HCT116 (cell line): ENCODE measurements around the gene FASN. TPM values are rescaled to one million over a fixed set of nuclear protein-coding genes. Genes with fewer than 3 reads are reported as not detected.

Experiments used
- ATAC-seq: fragments of 200-7000 bp; cut with Tn5 transposase; 2 replicates; pipeline ENCODE4 v1.9.1; 2020; ENCODE audit warnings: mild to moderate bottlenecking, moderate library complexity
- BruUV-seq: library from RNA; stranded (reverse); fragments of 400-500 nt; replicated peaks from 2 replicates; lab custom pipeline; 2021; lab: Mats Ljungman, UMichigan
- CTCF ChIA-PET: fragments of 300-600 bp; sonication (Branson Sonifier 250); formaldehyde crosslinking; loops from one replicate; lab custom pipeline; 2021; ENCODE audit warnings: antibody characterized with exemption; lab: Charles Lee
- POLR2A ChIA-PET: fragments of 300-600, 350-600 bp; sonication (Branson Sonifier 250); formaldehyde crosslinking; loops from one replicate; lab custom pipeline; 2021; ENCODE audit warnings: antibody characterized with exemption; lab: Charles Lee
- RAD21 ChIA-PET, 2 experiments: fragments of 300-600 bp; sonication (Branson Sonifier 250); formaldehyde crosslinking; loops; one replicate each; lab custom pipeline; 2023; ENCODE audit warnings: low total read pairs in 2 of 2; ENCODE audit not compliant: uncharacterized antibody in 2 of 2, unreplicated experiment in 2 of 2, low non-redundant PET in 1 of 2; lab: Charles Lee
- DNase-seq: peaks from one replicate; pipeline ENCODE4 v3.0.0-alpha.2; 2010; ENCODE audit warnings: low read depth, low spot score
- H2AFZ ChIP-seq: fragments of 200-600 bp; shearing (Covaris generic), sonication (generic); 2 replicates; pipeline ENCODE4 v1.6.1; 2017; ENCODE audit warnings: low read depth, mixed run types, mixed read lengths, antibody characterized with exemption, low read length; ENCODE audit not compliant: poor library complexity, severe bottlenecking
- H3K27ac ChIP-seq: 2 replicates; pipeline ENCODE4 v1.5.1; 2012; ENCODE audit warnings: low read depth, low read length
- H3K27me3 ChIP-seq: fragments of 200-600 bp; sonication (generic); 2 replicates; pipeline ENCODE4 v1.6.1; 2016; ENCODE audit warnings: mixed run types, low read length, mixed read lengths; ENCODE audit not compliant: insufficient read depth
- H3K36me3 ChIP-seq, 2 experiments: fragments of 200-500 bp in 1 of 2; fragments of 200-600 bp in 1 of 2; sonication (Bioruptor generic) in 1 of 2; sonication (generic) in 1 of 2; 2 replicates each; pipeline versions ENCODE4 v1.5.1 to v1.6.1; 2014 to 2016; ENCODE audit warnings: low read length in 2 of 2, inconsistent platforms in 1 of 2, mixed read lengths in 1 of 2, mixed run types in 1 of 2; ENCODE audit not compliant: insufficient read depth in 2 of 2, control insufficient read depth in 1 of 2
- H3K4me1 ChIP-seq, 2 experiments: fragments of 200-600 bp in 1 of 2; sonication (generic) in 1 of 2; 2 replicates each; pipeline versions ENCODE4 v1.5.1 to v1.6.1; 2012 to 2017; ENCODE audit warnings: low read length in 2 of 2, inconsistent platforms in 1 of 2, mild to moderate bottlenecking in 1 of 2, mixed read lengths in 1 of 2, mixed run types in 1 of 2, moderate library complexity in 1 of 2; ENCODE audit not compliant: insufficient read depth in 2 of 2, control insufficient read depth in 1 of 2
- H3K4me2 ChIP-seq: fragments of 200-600 bp; sonication (generic); 2 replicates; pipeline ENCODE4 v1.6.1; 2017; ENCODE audit warnings: mixed run types, low read length, mixed read lengths
- H3K4me3 ChIP-seq, 2 experiments: fragments of 200-600 bp in 1 of 2; sonication (generic) in 1 of 2; replicated peaks in 1 of 2; 2 replicates each; pipeline ENCODE4 v1.5.1; 2011 to 2016; ENCODE audit warnings: low read length in 2 of 2, control low read depth in 1 of 2, low read depth in 1 of 2, mild to moderate bottlenecking in 1 of 2, mixed read lengths in 1 of 2, mixed run types in 1 of 2
- H3K79me2 ChIP-seq: fragments of 200-600 bp; sonication (generic); 2 replicates; pipeline ENCODE4 v1.6.1; 2017; ENCODE audit warnings: mild to moderate bottlenecking, mixed run types, low read length, moderate library complexity, mixed read lengths; ENCODE audit not compliant: insufficient read depth
- H3K9ac ChIP-seq: fragments of 200-600 bp; sonication (generic); 2 replicates; pipeline ENCODE4 v1.6.1; 2016; ENCODE audit warnings: low read length, mixed read lengths
- H3K9me2 ChIP-seq: fragments of 200-600 bp; sonication (generic), shearing (Covaris generic); 2 replicates; pipeline ENCODE4 v1.6.1; 2017; ENCODE audit warnings: mixed run types, mild to moderate bottlenecking, moderate library complexity; ENCODE audit not compliant: insufficient read depth
- H3K9me3 ChIP-seq, 2 experiments: fragments of 200-500 bp in 1 of 2; fragments of 200-600 bp in 1 of 2; sonication (Bioruptor generic) in 1 of 2; sonication (generic) in 1 of 2; 2 replicates each; pipeline ENCODE4 v1.6.1; 2014 to 2017; ENCODE audit warnings: low read length in 2 of 2, mixed read lengths in 2 of 2, inconsistent platforms in 1 of 2, low read depth in 1 of 2, mild to moderate bottlenecking in 1 of 2, mixed run types in 1 of 2, moderate library complexity in 1 of 2; ENCODE audit not compliant: control insufficient read depth in 1 of 2, insufficient read depth in 1 of 2
- H4K20me1 ChIP-seq: fragments of 200-600 bp; sonication (generic), shearing (Covaris generic); 2 replicates; pipeline ENCODE4 v1.6.1; 2017; ENCODE audit warnings: mixed run types, mild to moderate bottlenecking, moderate library complexity; ENCODE audit not compliant: insufficient read depth
- ATF3 ChIP-seq: IDR thresholded peaks from 2 replicates; pipeline ENCODE4 v1.6.1; 2012
- CEBPB ChIP-seq: IDR thresholded peaks from 2 replicates; pipeline ENCODE4 v1.6.1; 2012; ENCODE audit warnings: low read depth
- CTCF ChIP-seq, 3 experiments: fragments of 200-600 bp in 1 of 3; sonication (generic) in 1 of 3; IDR thresholded peaks in 2 of 3; conservative IDR thresholded peaks in 1 of 3; 2 replicates each; pipeline ENCODE4 v1.5.1; 2012 to 2017; ENCODE audit warnings: low read depth in 2 of 3, low read length in 2 of 3, antibody characterized with exemption in 1 of 3, borderline replicate concordance in 1 of 3, control low read depth in 1 of 3, mild to moderate bottlenecking in 1 of 3, mixed read lengths in 1 of 3, mixed run types in 1 of 3, moderate library complexity in 1 of 3; ENCODE audit not compliant: insufficient read depth in 1 of 3
- EGR1 ChIP-seq: IDR thresholded peaks from 2 replicates; pipeline ENCODE4 v1.6.1; 2012; ENCODE audit warnings: low read depth
- ELF1 ChIP-seq: IDR thresholded peaks from 2 replicates; pipeline ENCODE4 v1.6.1; 2012; ENCODE audit warnings: low read depth, borderline replicate concordance
- EZH2 ChIP-seq: fragments of 200-600 bp; sonication (generic); IDR thresholded peaks from 2 replicates; pipeline ENCODE4 v1.6.1; 2017; ENCODE audit warnings: antibody characterized with exemption, mixed run types
- EZH2phosphoT487 ChIP-seq: fragments of 200-600 bp; IDR thresholded peaks from 2 replicates; pipeline ENCODE4 v1.6.1; 2018; ENCODE audit warnings: antibody characterized with exemption, borderline replicate concordance
- FOSL1 ChIP-seq: IDR thresholded peaks from 2 replicates; pipeline ENCODE4 v1.6.1; 2012; ENCODE audit warnings: low read depth
- POLR2A ChIP-seq: IDR thresholded peaks from 2 replicates; pipeline ENCODE4 v1.7.0; 2011; ENCODE audit warnings: borderline replicate concordance; ENCODE audit not compliant: insufficient read depth, insufficient read length; ENCODE audit errors: extremely low read depth
- RAD21 ChIP-seq: IDR thresholded peaks from 2 replicates; pipeline ENCODE4 v1.6.1; 2012; ENCODE audit warnings: low read depth, mild to moderate bottlenecking
- REST ChIP-seq: IDR thresholded peaks from 2 replicates; pipeline ENCODE4 v1.6.1; 2012; ENCODE audit warnings: low read depth
- SIN3A ChIP-seq: IDR thresholded peaks from 2 replicates; pipeline ENCODE4 v1.6.1; 2012; ENCODE audit warnings: low read depth
- SRF ChIP-seq: IDR thresholded peaks from 2 replicates; pipeline ENCODE4 v1.6.1; 2012; ENCODE audit warnings: low read depth
- YY1 ChIP-seq: IDR thresholded peaks from 2 replicates; pipeline ENCODE4 v1.6.1; 2011; ENCODE audit warnings: low read length, low read depth, moderate library complexity, mild to moderate bottlenecking; ENCODE audit not compliant: insufficient replicate concordance; ENCODE audit errors: extremely low read depth
- ZBTB33 ChIP-seq: IDR thresholded peaks from 2 replicates; pipeline ENCODE4 v1.6.1; 2011; ENCODE audit warnings: mild to moderate bottlenecking, low read length, moderate library complexity; ENCODE audit not compliant: insufficient replicate concordance; ENCODE audit errors: extremely low read depth
- ZFX ChIP-seq: fragments of 450-650 bp; IDR thresholded peaks from 2 replicates; pipeline ENCODE4 v1.6.1; 2017
- ZNF274 ChIP-seq: fragments of 200-500 bp; sonication (Bioruptor generic); IDR thresholded peaks from 2 replicates; pipeline ENCODE4 v1.6.1; 2014; ENCODE audit warnings: mild to moderate bottlenecking, low read depth, low read length, inconsistent platforms
- intact Hi-C: fragments of 100-400 bp; cut with micrococcal nuclease; formaldehyde crosslinking; loops from 2 replicates; pipeline ENCODE4 v1.10.0; 2022
- total RNA-seq: library from RNA; stranded (reverse); gene quantifications from one replicate; pipeline ENCODE4 v1.2.1, GENCODE V29; 2021; ENCODE audit not compliant: unreplicated experiment

The FASN gene
- total RNA-seq, 1 experiment from 2014 or later, result 754 TPM

GRCh38 chr17:82143333-82143732 lies 45.3 kb upstream of the FASN start:
- CTCF ChIA-PET, result interaction anchor here (0.8 kb wide), 1 partner anchor 38 kb away, joined by 3 read pairs; no protein-coding TSS in a partner anchor
- RAD21 ChIA-PET, result no interaction called here
- POLR2A ChIA-PET, result interaction anchor here (0.7 kb wide), 1 partner anchor 8 kb away, joined by 3 read pairs; no protein-coding TSS in a partner anchor

More at GRCh38 chr17:82143333-82143732, 45.3 kb upstream of the FASN start:
- TF ChIP-seq EZH2 (no peak), POLR2A (no peak), CEBPB (no peak), ELF1 (no peak), CTCF (IDR thresholded peaks at IDR 0.05 in 2 of 3, conservative IDR thresholded peaks at IDR 0.05 in 1 of 3; ENCODE audit: borderline replicate concordance in 1 of 3, insufficient read depth in 1 of 3, low read depth in 2 of 3, low read length in 2 of 3) (no peak), EZH2phosphoT487 (no peak), FOSL1 (no peak), ATF3 (no peak), ZBTB33 (no peak), YY1 (no peak), ZFX (no peak), EGR1 (no peak), REST (no peak), SRF (no peak), SIN3A (no peak), ZNF274 (no peak), RAD21 (no peak)
- TF ChIP-seq, all 23 proteins: peak for 0
- Histone ChIP-seq H3K4me2 (no peak overlapping the region), H3K4me3 (no peak overlapping the region), H3K36me3 (peaks cover 2 to 4% of the 10 kb centered on the region in 2 experiments; a peak in 1 of 4 replicates), H3K27me3 (no peaks in the 10 kb centered on the region), H2AFZ (no peak overlapping the region), H3K9ac (no peak overlapping the region), H3K27ac (no peak overlapping the region), H3K4me1 (no peaks in the 10 kb centered on the region), H3K9me2 (no peaks in the 10 kb centered on the region), H3K79me2 (no peaks in the 10 kb centered on the region), H3K9me3 (no peaks in the 10 kb centered on the region), H4K20me1 (no peaks in the 10 kb centered on the region)
- no TSS peak for BruUV-seq
- intact Hi-C loops, result loop anchor here (5.0 kb wide), 1 partner anchor 36 kb away; no protein-coding TSS in a partner anchor
- DNase-seq (no peak), ATAC-seq (no peak)
